HG02571 (cell line): ENCODE measurements around the gene LSMEM2.
"Not testable (repeated sequence)": the region's sequence is repeated elsewhere in the genome, so short reads cannot be mapped to it uniquely, and the experiment has no call there.

ENCODE experiments used
- ATAC-seq: cut with Tn5 transposase; IDR thresholded peaks from one replicate; pipeline ENCODE4 v1.9.1; 2021; ENCODE audit warnings: mild to moderate bottlenecking, moderate library complexity; ENCODE audit not compliant: unreplicated experiment

Gene LSMEM2

DNA sequence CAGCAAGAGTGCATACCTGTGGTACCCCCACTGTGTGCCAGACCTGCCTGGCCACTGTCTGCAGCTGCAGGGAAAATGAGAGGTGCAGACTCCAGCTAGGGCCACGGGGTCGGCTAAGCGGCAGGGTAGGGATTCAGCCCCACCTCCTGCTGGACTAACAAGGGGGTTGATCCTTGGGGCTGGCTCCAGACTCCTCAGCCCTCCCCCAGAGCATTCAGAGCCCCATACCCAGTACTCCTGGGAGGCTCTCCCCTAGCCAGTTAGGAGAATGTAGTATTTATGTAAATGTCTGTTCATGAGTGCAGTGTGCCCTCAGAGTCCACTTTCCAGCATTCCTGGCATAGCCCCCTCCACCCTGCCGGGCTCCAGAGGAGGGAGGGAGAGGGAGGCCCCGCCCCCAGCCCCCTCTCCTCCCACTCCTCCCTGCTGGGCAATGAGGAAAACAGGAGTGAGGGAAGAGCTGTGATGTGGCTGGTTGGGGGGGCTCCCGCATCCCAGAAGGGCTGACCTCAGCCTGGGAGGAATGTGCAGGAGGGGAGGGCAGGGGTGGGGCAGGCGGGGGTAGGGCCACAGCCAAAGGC is 14.4 kb upstream of the LSMEM2 start:
- no peak for ATAC-seq

GRCh38 chr3:50264964-50265485 is 13.9 kb upstream of the LSMEM2 start:
- no peak for ATAC-seq

DNA sequence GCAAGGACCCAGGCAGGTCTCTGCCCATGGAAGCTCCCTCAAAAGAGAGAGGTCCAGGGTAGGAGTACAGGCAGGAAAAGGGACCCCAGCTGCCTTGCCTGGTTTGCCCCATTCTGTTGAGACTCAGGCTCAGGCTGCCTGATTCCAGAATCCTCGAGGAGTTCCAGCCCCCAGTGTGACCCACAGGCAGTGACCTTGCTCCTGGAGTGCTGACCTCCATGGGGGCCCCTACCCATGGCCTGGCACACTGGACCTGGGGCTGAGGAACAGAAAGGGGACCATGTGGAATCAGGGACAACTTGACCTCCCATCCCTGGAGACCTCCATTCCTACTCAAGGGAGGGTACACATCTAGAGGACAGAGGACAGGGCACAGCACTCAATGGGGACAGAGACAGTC is 13.3 kb upstream of the LSMEM2 start:
- no peak for ATAC-seq

DNA sequence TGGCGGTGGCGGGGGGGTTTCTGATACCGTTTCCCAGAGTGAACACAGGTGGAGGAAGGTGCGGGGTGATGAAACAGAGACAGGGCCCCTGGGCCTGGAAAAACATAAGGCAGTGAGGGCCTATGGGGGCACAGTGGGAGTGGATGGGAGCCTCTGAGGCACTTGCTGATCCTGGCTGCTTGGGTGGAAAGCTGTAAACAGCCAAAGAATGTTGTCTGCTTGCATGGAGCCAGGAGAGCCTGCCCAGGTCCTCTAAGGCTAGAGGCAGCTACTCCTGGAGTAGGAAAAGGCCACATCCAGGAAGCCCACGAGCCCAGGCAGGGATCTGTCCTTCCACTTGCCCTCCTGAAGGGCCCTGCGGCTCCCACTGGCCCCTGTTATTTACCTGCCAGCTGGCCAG is 12.9 kb upstream of the LSMEM2 start:
- no peak for ATAC-seq

- no peak for ATAC-seq
These were observed 12.1 kb upstream of the LSMEM2 start for GRCh38 chr3:50266836-50267235.

DNA sequence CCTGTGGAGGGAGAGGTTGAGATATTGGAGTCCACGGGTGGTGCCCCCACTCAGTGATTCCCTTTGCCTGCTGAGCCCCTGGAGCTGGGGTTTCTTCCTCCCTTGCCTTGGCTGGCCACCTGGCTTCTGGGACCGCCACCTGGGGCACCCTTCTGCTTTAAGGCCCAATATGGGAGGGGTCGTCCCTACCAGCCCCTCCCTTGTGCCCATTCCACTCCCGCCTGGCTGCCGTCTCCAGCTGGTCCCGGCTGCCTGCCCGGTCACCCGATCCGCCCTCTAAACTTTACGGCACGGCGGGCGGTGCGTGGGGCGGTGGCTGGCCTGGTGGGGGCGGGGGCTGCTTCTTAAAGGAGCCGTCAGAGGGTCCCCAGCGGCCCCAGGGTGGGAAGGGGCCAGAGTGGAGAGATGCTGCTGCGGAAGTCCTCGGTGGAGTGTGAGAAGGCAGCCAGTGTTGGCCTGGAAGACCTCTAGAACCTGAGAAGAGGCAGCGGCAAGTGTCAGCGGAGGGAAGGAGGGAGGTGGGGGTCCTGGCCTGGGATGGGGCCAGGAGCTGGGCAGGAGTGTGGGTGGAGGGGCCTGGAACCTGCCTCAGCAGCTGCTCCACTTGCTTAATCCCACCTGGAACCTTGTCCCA is 11.5 kb upstream of the LSMEM2 start:
- no peak for ATAC-seq

- no peak for ATAC-seq
These were observed 10.6 kb upstream of the LSMEM2 start for GRCh38 chr3:50268276-50268675.

DNA sequence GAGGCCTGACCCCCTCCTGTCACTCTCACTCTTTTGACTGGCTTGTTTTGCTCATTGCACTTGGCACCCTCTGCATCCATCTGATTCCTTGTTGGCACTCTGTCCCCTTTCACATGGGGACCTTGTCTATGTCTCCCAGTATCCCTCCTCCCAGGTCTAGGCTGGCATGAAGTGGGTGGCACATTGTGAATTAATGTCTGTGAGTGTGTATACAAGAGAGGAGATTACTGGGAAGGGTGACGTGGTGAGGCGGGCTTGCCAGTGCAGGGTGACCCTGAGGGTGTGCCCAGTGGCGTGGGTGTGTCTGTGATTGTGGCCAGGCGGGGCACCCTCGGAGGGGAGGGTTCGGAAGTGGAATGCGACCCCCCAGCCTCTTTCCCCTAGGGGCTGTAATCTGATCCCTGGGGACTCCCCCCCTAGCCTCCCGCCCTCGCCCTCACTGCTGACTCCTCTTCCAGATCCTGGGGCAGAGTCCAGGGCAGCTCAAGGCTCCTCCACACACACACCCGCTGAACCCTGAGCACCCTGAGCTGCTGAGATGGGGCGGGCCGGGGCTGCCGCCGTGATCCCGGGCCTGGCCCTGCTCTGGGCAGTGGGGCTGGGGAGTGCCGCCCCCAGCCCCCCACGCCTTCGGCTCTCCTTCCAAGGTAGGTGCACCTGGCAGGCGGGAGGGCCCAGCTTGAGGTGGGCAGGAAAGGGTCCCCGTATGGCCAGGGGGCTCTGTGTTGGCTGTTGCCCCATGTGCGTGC is 10.0 kb upstream of the LSMEM2 start, which contains the start of gene SEMA3B:
TSS of gene SEMA3B (plus strand) at position 445 of the 749 bp plus-strand sequence. CDS start at position 539, 94 bp downstream.
- no peak for ATAC-seq

- ATAC-seq = no peak
These were observed 9.4 kb upstream of the LSMEM2 start for GRCh38 chr3:50269460-50269859.

GRCh38 chr3:50269977-50270413 is 8.9 kb upstream of the LSMEM2 start:
- no peak for ATAC-seq

DNA sequence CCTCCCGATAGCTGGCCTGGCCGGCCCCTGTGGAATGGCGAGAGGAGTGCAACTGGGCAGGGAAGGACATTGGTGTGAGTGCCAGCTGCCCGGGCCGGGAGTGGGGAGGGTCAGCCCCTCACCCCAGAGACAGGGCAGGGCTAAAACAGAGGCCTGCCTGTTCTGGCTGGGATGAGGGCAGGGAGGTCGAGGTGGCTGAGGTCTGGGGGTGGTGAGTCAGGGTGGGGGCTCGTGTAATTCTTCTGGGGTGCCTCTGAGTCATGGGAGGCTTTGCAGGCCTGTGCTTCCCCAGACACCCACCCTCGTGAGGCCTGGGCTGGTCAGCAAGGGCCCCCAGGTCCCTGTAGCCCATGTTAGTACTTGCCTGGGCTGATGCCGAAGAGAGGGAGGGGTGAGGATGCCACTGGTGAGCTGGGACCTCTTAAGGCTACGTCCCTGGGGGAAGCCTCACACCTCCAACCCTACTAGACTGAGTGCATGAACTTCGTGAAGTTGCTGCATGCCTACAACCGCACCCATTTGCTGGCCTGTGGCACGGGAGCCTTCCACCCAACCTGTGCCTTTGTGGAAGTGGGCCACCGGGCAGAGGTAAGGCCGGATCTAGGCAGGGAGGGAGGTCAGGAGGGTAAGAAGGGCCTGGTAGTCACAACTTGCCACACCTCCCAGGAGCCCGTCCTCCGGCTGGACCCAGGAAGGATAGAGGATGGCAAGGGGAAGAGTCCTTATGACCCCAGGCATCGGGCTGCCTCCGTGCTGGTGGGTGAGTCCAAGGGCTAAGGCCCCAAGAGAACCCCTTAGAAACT is 8.3 kb upstream of the LSMEM2 start:
- no peak for ATAC-seq

DNA sequence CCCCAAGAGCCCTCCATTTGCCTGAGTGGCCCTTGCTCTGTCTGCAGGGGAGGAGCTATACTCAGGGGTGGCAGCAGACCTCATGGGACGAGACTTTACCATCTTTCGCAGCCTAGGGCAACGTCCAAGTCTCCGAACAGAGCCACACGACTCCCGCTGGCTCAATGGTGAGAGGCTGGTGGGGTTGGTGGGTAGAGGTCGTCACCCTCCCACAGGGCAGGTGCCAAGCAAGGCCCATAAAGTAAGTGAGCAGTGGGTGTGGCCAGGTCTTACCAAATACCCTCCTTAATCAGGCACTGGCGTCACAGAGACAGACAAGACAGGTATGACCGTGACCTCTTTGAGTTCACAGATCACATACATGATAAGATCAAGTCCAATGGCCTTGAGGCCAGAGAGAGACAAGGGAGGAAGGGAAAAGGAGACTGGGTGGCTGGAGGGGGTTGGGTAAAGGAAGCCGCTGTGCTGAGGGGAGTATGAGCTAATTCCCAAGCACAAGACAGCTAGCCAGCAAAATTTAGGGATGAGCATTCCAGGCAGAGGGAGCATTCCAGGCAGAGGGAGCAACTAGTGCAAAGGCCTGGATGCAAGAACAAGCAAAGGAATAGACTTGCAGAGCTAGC is 7.5 kb upstream of the LSMEM2 start:
- ATAC-seq = no peak

DNA sequence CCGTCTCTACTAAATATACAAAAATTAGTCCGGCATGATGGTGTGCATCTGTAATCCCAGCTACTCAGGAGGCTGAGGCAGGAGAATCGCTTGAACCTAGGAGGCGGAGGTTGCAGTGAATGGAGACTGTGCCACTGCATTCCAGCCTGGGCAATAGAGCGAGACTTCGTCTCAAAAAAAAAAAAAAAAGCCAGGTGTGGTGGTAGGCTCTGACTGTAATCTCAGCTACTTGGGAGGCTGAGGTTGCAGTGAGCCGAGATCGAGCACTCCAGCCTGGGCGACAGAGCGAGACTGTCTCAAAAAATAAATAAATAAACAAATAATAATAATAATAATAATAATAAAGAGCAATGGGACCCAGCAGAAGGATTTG is 6.4 kb upstream of the LSMEM2 start:
- ATAC-seq = not testable (repeated sequence)

DNA sequence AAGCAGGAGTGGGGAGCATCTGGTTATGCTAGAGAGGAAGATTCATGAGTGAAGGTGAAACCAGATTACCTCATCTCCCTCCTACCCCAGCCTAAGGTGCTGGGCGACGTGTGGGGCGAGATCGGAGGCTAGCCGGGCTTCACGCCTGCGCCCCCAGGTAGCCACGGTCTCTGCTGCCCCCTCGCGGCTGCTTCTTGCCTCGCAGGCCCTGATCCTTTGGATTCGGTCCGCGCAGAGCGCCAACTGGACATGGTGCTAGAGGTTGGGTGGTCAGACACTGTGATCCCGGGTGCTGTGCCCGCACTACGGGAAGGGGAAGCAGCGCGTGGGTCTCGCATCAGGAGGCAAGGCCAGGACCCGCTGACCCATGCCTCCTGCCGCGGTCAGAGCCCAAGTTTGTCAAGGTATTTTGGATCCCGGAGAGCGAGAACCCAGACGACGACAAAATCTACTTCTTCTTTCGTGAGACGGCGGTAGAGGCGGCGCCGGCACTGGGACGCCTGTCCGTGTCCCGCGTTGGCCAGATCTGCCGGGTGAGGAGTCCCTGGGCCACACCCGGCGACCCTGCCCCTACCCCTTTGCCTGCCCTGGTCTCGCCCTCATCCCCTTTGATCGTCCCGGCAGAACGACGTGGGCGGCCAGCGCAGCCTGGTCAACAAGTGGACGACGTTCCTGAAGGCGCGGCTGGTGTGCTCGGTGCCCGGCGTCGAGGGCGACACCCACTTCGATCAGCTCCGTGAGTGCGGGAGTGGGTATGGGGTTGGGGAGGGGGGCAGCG is 5.8 kb upstream of the LSMEM2 start:
- peak; percentile 67 for ATAC-seq

DNA sequence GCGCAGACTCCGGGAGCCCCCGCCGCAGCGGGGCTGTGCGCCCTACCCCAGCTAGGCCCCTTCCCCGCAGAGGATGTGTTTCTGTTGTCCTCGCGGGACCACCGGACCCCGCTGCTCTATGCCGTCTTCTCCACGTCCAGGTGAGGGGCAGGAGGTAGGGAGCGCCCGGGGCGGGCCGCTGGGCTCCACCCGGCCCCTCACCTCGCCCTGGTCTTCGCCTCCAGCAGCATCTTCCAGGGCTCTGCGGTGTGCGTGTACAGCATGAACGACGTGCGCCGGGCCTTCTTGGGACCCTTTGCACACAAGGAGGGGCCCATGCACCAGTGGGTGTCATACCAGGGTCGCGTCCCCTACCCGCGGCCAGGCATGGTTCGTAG is 5.2 kb upstream of the LSMEM2 start:
- ATAC-seq = no peak

DNA sequence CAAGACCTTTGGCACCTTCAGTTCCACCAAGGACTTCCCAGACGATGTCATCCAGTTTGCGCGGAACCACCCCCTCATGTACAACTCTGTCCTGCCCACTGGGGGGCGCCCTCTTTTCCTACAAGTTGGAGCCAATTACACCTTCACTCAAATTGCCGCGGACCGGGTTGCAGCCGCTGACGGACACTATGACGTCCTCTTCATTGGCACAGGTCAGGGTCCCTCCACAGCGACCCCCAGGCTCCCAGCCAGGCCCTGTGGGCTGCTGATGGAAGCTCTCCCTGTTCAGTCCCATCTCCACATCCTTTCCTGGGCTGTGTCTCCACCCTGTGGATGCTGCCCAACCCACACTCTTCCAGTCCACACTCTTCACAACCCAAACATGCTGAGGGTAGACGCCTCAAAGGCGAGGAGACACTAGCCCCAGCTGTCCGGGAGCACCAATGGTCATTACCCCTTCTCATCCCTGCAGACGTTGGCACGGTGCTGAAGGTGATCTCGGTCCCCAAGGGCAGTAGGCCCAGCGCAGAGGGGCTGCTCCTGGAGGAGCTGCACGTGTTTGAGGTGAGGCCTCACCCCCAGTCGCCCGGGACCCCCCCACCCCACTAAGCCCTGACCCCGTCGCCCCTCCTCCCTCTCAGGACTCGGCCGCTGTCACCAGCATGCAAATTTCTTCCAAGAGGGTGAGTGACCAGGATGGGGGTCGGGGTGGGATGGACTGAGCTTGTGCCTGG is 4.3 kb upstream of the LSMEM2 start:
- ATAC-seq = no peak

DNA sequence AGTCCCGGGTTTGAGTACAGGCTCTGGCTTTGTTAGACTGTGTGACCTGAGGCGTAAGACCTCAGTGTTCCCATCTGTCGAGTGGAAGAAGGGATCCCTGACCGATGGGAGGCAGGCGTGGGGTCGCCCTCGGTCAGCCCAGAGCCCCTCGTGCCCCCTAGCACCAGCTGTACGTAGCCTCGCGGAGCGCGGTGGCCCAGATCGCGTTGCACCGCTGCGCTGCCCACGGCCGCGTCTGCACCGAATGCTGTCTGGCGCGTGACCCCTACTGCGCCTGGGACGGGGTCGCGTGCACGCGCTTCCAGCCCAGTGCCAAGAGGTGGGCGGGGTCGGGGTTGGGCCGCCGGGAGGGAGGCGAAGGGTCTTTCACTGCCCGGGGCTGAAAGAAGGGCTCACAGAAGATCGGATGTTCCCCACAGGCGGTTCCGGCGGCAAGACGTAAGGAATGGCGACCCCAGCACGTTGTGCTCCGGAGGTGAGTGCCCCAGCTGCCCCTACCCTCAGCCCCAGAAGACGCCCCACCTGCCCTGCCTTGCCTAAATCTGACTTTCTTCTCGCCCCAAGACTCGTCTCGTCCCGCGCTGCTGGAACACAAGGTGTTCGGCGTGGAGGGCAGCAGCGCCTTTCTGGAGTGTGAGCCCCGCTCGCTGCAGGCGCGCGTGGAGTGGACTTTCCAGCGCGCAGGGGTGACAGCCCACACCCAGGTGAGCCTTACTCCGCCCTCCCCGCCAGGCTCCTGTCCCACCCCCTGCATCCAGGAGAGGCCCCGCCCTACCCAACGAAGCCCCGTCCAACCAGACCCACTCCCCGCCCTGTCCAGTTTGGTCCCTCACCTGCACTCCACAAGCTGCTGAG is 3.5 kb upstream of the LSMEM2 start:
- no peak for ATAC-seq

GRCh38 chr3:50275996-50276761 is 2.7 kb upstream of the LSMEM2 start:
- ATAC-seq = no peak
